Measurements from ENCODE around the gene SULT1C2.

The SULT1C2 gene

DNA sequence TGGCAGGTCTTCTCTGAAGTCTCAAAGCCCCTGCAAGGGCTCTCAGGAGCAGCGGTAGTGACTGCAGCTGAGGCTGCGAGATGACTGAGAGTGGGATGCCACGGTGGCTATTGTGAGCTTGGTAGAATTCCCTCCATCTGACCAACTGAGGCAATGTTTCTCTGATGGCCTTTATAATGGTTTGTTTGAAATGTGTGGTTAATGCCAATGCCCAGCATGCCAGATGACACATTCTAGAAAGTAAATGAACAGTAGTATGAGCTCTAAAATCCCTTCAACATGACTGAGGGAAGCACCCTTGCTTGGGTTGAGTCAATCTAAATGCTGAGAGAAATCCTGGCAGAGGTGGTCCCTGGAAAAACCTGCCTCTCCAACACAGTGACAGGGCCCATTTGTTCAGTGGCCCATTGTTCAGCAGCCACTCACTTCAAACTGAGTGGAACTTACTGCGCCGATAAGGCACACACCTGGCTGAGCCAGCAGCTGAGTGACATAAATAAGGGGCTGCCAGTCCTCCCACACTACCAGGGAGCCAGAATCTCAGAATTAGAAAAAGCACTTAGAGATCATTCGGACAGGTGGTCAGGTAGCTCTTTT lies 31.7 kb downstream of the SULT1C2 start:
- Histone ChIP-seq H3F3A (ENCODE audit: low read depth) (no peaks in the 10 kb centered on the region), H3K9ac (ENCODE audit: low read depth, low read length, poor library complexity, severe bottlenecking) (no peak overlapping the region), H2AFZ (ENCODE audit: low read length) (no peak overlapping the region), H3K79me2 (ENCODE audit: insufficient read depth, low read length) (no peaks in the 10 kb centered on the region), H3K9me2 (replicated peaks; ENCODE audit: low read depth, low read length) (no peaks in the 10 kb centered on the region), H3K4me3 (ENCODE audit: low read length, poor library complexity, severe bottlenecking) (no peak overlapping the region), H3K4me2 (ENCODE audit: low read depth, low read length, poor library complexity, severe bottlenecking) (no peak overlapping the region), H4K20me1 (ENCODE audit: insufficient read depth, low read length, poor library complexity, severe bottlenecking) (no peaks in the 10 kb centered on the region), H3K27me3 (ENCODE audit: insufficient read depth, low read length, poor library complexity, severe bottlenecking) (no peaks in the 10 kb centered on the region), H3K4me1 (ENCODE audit: insufficient read depth, low read length, poor library complexity, severe bottlenecking) (peaks cover 11% of the 10 kb centered on the region), H3K9me3 (ENCODE audit: insufficient read depth, low read depth, low read length) (no peaks in the 10 kb centered on the region), H3K36me3 (ENCODE audit: insufficient read depth, low read length) (no peaks in the 10 kb centered on the region)
- TF ChIP-seq EZH2phosphoT487 (IDR thresholded peaks at IDR 0.05; ENCODE audit: borderline replicate concordance) (no peak), CTCF (conservative IDR thresholded peaks at IDR 0.05; ENCODE audit: low read length) (no peak)

GRCh38 chr2:108323619-108324018 lies 34.9 kb downstream of the SULT1C2 start:
- Histone ChIP-seq H3K9ac (ENCODE audit: low read depth, low read length, poor library complexity, severe bottlenecking) (no peak overlapping the region), H3K9me2 (replicated peaks; ENCODE audit: low read depth, low read length) (no peaks in the 10 kb centered on the region), H3K79me2 (ENCODE audit: insufficient read depth, low read length) (no peaks in the 10 kb centered on the region), H3K4me2 (ENCODE audit: low read depth, low read length, poor library complexity, severe bottlenecking) (no peak overlapping the region), H3F3A (ENCODE audit: low read depth) (no peaks in the 10 kb centered on the region), H3K36me3 (ENCODE audit: insufficient read depth, low read length) (no peaks in the 10 kb centered on the region), H2AFZ (ENCODE audit: low read length) (no peak overlapping the region), H3K9me3 (ENCODE audit: insufficient read depth, low read depth, low read length) (no peaks in the 10 kb centered on the region), H3K27me3 (ENCODE audit: insufficient read depth, low read length, poor library complexity, severe bottlenecking) (no peaks in the 10 kb centered on the region), H3K4me1 (ENCODE audit: insufficient read depth, low read length, poor library complexity, severe bottlenecking) (no peaks in the 10 kb centered on the region), H4K20me1 (ENCODE audit: insufficient read depth, low read length, poor library complexity, severe bottlenecking) (no peaks in the 10 kb centered on the region), H3K4me3 (ENCODE audit: low read length, poor library complexity, severe bottlenecking) (no peak overlapping the region)
- no peak for TF ChIP-seq CTCF (conservative IDR thresholded peaks at IDR 0.05; ENCODE audit: low read length)
- no peak for TF ChIP-seq EZH2phosphoT487 (IDR thresholded peaks at IDR 0.05; ENCODE audit: borderline replicate concordance)

DNA sequence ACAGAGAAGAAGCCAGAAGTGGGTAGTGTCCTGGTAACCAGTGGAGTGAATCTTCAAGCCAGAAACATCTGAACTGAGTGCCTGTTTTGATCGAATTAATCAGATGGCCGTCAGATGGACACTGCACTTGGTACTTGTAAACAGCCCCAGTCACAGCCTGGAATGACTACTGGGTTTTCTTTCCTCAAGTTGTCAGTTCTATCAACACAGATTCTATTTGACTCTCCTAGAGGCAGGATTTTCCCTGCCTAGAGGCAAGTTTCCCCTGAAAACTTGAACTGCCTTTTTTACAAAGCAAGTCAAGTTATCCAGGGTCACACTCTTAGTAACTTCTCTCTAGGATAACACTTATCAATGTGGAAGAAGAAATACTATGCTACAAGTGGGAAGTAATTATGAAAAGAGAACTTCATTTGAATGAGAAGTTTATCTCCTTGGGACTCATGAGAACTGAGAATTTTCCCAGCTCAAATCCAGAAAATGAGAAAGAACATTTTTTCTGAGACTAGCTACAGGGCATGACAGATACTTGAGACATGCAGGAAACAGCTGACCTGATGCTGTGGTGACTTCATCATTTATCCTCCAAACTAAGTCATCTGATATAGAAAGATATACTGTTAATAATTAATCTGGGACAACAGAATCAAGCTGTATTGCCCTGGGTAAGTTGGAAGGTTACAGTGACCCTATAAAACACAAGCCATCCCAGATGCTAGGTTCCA lies 36.0 kb downstream of the SULT1C2 start:
- H4K20me1 ChIP-seq (ENCODE audit: insufficient read depth, low read length, poor library complexity, severe bottlenecking), result no peaks in the 10 kb centered on the region
- H3K9ac ChIP-seq (ENCODE audit: low read depth, low read length, poor library complexity, severe bottlenecking), result no peak overlapping the region
- H3K36me3 ChIP-seq (ENCODE audit: insufficient read depth, low read length), result no peaks in the 10 kb centered on the region
- no peak overlapping the region for H3K4me2 ChIP-seq (ENCODE audit: low read depth, low read length, poor library complexity, severe bottlenecking)
- no peaks in the 10 kb centered on the region for H3K4me1 ChIP-seq (ENCODE audit: insufficient read depth, low read length, poor library complexity, severe bottlenecking)
- H2AFZ ChIP-seq (ENCODE audit: low read length), result no peak overlapping the region
- no peaks in the 10 kb centered on the region for H3K9me3 ChIP-seq (ENCODE audit: insufficient read depth, low read depth, low read length)
- no peak overlapping the region for H3K4me3 ChIP-seq (ENCODE audit: low read length, poor library complexity, severe bottlenecking)
- H3K79me2 ChIP-seq (ENCODE audit: insufficient read depth, low read length), result no peaks in the 10 kb centered on the region
- H3F3A ChIP-seq (ENCODE audit: low read depth), result no peaks in the 10 kb centered on the region
- H3K27me3 ChIP-seq (ENCODE audit: insufficient read depth, low read length, poor library complexity, severe bottlenecking), result no peaks in the 10 kb centered on the region
- no peak for TF ChIP-seq EZH2phosphoT487 (IDR thresholded peaks at IDR 0.05; ENCODE audit: borderline replicate concordance)
- TF ChIP-seq CTCF (conservative IDR thresholded peaks at IDR 0.05; ENCODE audit: low read length), result no peak
- H3K9me2 ChIP-seq (replicated peaks; ENCODE audit: low read depth, low read length), result no peaks in the 10 kb centered on the region

Measured in Loucy (cell line).